Astrocyte (in vitro differentiated cells and primary cell): ENCODE data around the gene ZNF783. TPM values are rescaled to one million over a fixed set of nuclear protein-coding genes. Genes with fewer than 3 reads are reported as not detected.

Experiments used
- DNase-seq: peaks from one replicate; pipeline ENCODE4 v3.0.0-alpha.2; 2010; ENCODE audit warnings: low read depth
- FAIRE-seq: peaks from 2 replicates; lab custom pipeline; 2011; peaks lifted over from hg19 to GRCh38; lab: Jason Lieb, UNC
- H2AFZ ChIP-seq: 2 replicates; pipeline ENCODE4 v1.6.0; 2012; ENCODE audit warnings: low read depth, low read length, inconsistent platforms
- H3K27ac ChIP-seq: 2 replicates; pipeline ENCODE4 v1.5.1; 2011; ENCODE audit warnings: low read depth, low read length, inconsistent platforms
- H3K27me3 ChIP-seq: 2 replicates; pipeline ENCODE4 v1.6.0; 2011; ENCODE audit warnings: low read length, inconsistent platforms; ENCODE audit not compliant: insufficient read depth
- H3K36me3 ChIP-seq: 2 replicates; pipeline ENCODE4 v1.5.1; 2011; ENCODE audit warnings: low read length, inconsistent platforms; ENCODE audit not compliant: insufficient read depth
- H3K4me1 ChIP-seq: 2 replicates; pipeline ENCODE4 v1.5.1; 2011; ENCODE audit warnings: low read length, inconsistent platforms; ENCODE audit not compliant: insufficient read depth
- H3K4me2 ChIP-seq: 2 replicates; pipeline ENCODE4 v1.6.0; 2012; ENCODE audit warnings: low read length, inconsistent platforms
- H3K4me3 ChIP-seq: 2 replicates; pipeline ENCODE4 v1.5.1; 2011; ENCODE audit warnings: low read depth, mild to moderate bottlenecking, low read length, inconsistent platforms; ENCODE audit not compliant: insufficient read depth
- H3K79me2 ChIP-seq: 2 replicates; pipeline ENCODE4 v1.6.0; 2012; ENCODE audit warnings: mild to moderate bottlenecking, low read length, inconsistent platforms; ENCODE audit not compliant: insufficient read depth
- H3K9ac ChIP-seq: 2 replicates; pipeline ENCODE4 v1.6.0; 2012; ENCODE audit warnings: mild to moderate bottlenecking, low read length, inconsistent platforms
- H3K9me3 ChIP-seq: 2 replicates; pipeline ENCODE4 v1.5.1; 2012; ENCODE audit warnings: low read depth, mild to moderate bottlenecking, low read length, inconsistent platforms; ENCODE audit not compliant: insufficient read depth
- H4K20me1 ChIP-seq: 2 replicates; pipeline ENCODE4 v1.6.0; 2012; ENCODE audit warnings: low read length, inconsistent platforms; ENCODE audit not compliant: insufficient read depth
- H3K27ac Mint-ChIP-seq: one replicate; pipeline ENCODE4 v1.8.0; 2021; ENCODE audit warnings: mild to moderate bottlenecking, mixed read lengths; ENCODE audit not compliant: unreplicated experiment
- H3K27me3 Mint-ChIP-seq: one replicate; pipeline ENCODE4 v1.8.0; 2021; ENCODE audit warnings: low read depth, mixed read lengths; ENCODE audit not compliant: unreplicated experiment
- H3K36me3 Mint-ChIP-seq: one replicate; pipeline ENCODE4 v1.8.0; 2021; ENCODE audit warnings: low read depth, mixed read lengths; ENCODE audit not compliant: unreplicated experiment
- H3K4me1 Mint-ChIP-seq: one replicate; pipeline ENCODE4 v1.8.0; 2021; ENCODE audit warnings: low read depth, mixed read lengths; ENCODE audit not compliant: unreplicated experiment
- H3K4me3 Mint-ChIP-seq: one replicate; pipeline ENCODE4 v1.8.0; 2021; ENCODE audit warnings: mild to moderate bottlenecking, moderate library complexity, mixed read lengths; ENCODE audit not compliant: unreplicated experiment
- H3K9me3 Mint-ChIP-seq: one replicate; pipeline ENCODE4 v1.8.0; 2021; ENCODE audit warnings: mild to moderate bottlenecking, mixed read lengths; ENCODE audit not compliant: unreplicated experiment
- EZH2 ChIP-seq: IDR thresholded peaks from 2 replicates; pipeline ENCODE4 v1.6.1; 2012; ENCODE audit warnings: mild to moderate bottlenecking, low read length, inconsistent platforms; ENCODE audit not compliant: insufficient read depth
- total RNA-seq: library from RNA; stranded (reverse); gene quantifications from 2 replicates; pipeline ENCODE4 v1.2.1, GENCODE V29; 2021
- TF ChIP-seq, protein P1 (sequence below): IDR thresholded peaks from 2 replicates; pipeline ENCODE4 v1.5.1; 2011; ENCODE audit warnings: low read depth, mild to moderate bottlenecking, inconsistent platforms, low read length, moderate library complexity; ENCODE audit not compliant: insufficient read depth

The ZNF783 gene
- total RNA-seq, 1 donor from 2014 or later: 10.6 TPM

DNA sequence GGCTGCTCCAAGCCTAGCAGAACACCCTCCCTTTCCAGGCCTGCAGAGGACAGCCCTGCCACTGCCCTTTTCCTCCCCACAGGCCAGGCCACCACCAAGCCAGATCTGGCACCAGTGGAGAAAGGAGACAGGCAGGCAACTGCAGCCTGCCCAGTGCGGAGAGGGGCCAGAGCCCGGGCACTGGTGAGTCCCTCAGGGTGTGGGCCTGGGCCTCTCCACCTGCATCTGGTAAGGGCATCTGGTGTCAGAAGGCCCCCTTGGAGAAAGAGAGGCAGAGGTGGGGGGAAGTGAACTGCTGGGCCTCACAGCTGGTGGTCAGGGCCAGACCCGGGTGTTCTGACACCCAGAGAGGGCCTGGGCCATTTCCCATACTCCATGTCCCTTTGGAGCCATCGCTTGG, 27.9 kb downstream of the ZNF783 start:
- TF ChIP-seq, protein P1, sequence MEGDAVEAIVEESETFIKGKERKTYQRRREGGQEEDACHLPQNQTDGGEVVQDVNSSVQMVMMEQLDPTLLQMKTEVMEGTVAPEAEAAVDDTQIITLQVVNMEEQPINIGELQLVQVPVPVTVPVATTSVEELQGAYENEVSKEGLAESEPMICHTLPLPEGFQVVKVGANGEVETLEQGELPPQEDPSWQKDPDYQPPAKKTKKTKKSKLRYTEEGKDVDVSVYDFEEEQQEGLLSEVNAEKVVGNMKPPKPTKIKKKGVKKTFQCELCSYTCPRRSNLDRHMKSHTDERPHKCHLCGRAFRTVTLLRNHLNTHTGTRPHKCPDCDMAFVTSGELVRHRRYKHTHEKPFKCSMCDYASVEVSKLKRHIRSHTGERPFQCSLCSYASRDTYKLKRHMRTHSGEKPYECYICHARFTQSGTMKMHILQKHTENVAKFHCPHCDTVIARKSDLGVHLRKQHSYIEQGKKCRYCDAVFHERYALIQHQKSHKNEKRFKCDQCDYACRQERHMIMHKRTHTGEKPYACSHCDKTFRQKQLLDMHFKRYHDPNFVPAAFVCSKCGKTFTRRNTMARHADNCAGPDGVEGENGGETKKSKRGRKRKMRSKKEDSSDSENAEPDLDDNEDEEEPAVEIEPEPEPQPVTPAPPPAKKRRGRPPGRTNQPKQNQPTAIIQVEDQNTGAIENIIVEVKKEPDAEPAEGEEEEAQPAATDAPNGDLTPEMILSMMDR: no peak
- TF ChIP-seq EZH2: no peak
- no peak overlapping the region for H2AFZ ChIP-seq
- no peaks in the 10 kb centered on the region for H3K36me3 ChIP-seq
- H3K9me3 ChIP-seq: no peaks in the 10 kb centered on the region
- peaks cover 8% of the 10 kb centered on the region for H3K4me1 ChIP-seq
- Mint-ChIP-seq H3K4me1 (no peaks in the 10 kb centered on the region), H3K27me3 (peaks cover 2% of the 10 kb centered on the region), H3K27ac (no peak overlapping the region), H3K36me3 (peaks cover 26% of the 10 kb centered on the region), H3K9me3 (no peaks in the 10 kb centered on the region), H3K4me3 (no peak overlapping the region)
- H3K4me3 ChIP-seq: no peak overlapping the region
- H3K4me2 ChIP-seq: no peak overlapping the region
- no peak for DNase-seq
- FAIRE-seq: no peak
- H3K27me3 ChIP-seq: no peaks in the 10 kb centered on the region
- no peaks in the 10 kb centered on the region for H3K79me2 ChIP-seq
- H3K9ac ChIP-seq: no peak overlapping the region
- H4K20me1 ChIP-seq: no peaks in the 10 kb centered on the region
- no peak overlapping the region for H3K27ac ChIP-seq

- no peaks in the 10 kb centered on the region for H3K9me3 Mint-ChIP-seq
Measured at GRCh38 chr7:149291036-149291780, 29.2 kb downstream of the ZNF783 start.

More at GRCh38 chr7:149291036-149291780, 29.2 kb downstream of the ZNF783 start:
- peaks cover 26% of the 10 kb centered on the region for H3K36me3 Mint-ChIP-seq
- FAIRE-seq (no peak), DNase-seq (no peak)
- peaks cover under 1% of the 10 kb centered on the region for H3K27me3 Mint-ChIP-seq
- TF ChIP-seq, protein P1: no peak
- TF ChIP-seq EZH2: no peak
- no peaks in the 10 kb centered on the region for H3K4me1 Mint-ChIP-seq
- H3K4me3 ChIP-seq: no peak overlapping the region
- H3K36me3 ChIP-seq: no peaks in the 10 kb centered on the region
- no peak overlapping the region for H3K4me3 Mint-ChIP-seq
- no peak overlapping the region for H2AFZ ChIP-seq
- no peaks in the 10 kb centered on the region for H3K79me2 ChIP-seq
- no peaks in the 10 kb centered on the region for H3K27me3 ChIP-seq
- H3K9me3 ChIP-seq: no peaks in the 10 kb centered on the region
- H3K27ac Mint-ChIP-seq: no peak overlapping the region
- H3K4me1 ChIP-seq: no peaks in the 10 kb centered on the region
- no peaks in the 10 kb centered on the region for H4K20me1 ChIP-seq
- no peak overlapping the region for H3K9ac ChIP-seq
- H3K4me2 ChIP-seq: no peak overlapping the region
- H3K27ac ChIP-seq: no peak overlapping the region
